NT2/D1 (cell line): Measurements from ENCODE around the gene PATZ1.
A peak's percentile ranks its signal among the peaks of the same experiment; 100 is the strongest.
"Not testable (repeated sequence)": the region's sequence is repeated elsewhere in the genome, so short reads cannot be mapped to it uniquely, and the experiment has no call there.

Source experiments
- DNase-seq: peaks from one replicate; pipeline ENCODE4 v3.0.0-alpha.2; 2011; ENCODE audit warnings: low read depth, low spot score
- H3K27me3 ChIP-seq: 2 replicates; pipeline ENCODE4 v1.6.0; 2011; ENCODE audit warnings: mild to moderate bottlenecking; ENCODE audit not compliant: insufficient read length, insufficient read depth
- H3K36me3 ChIP-seq: 2 replicates; pipeline ENCODE4 v1.6.1; 2011; ENCODE audit warnings: mild to moderate bottlenecking, low read length, mixed read lengths; ENCODE audit not compliant: insufficient read depth, insufficient read length
- H3K4me1 ChIP-seq: 2 replicates; pipeline ENCODE4 v1.5.1; 2011; ENCODE audit not compliant: insufficient read depth, insufficient read length
- H3K4me3 ChIP-seq: 2 replicates; pipeline ENCODE4 v1.5.1; 2011; ENCODE audit warnings: low read depth; ENCODE audit not compliant: insufficient read length
- H3K9ac ChIP-seq: 2 replicates; pipeline ENCODE4 v1.6.0; 2011; ENCODE audit warnings: low read depth; ENCODE audit not compliant: insufficient read length
- H3K9me3 ChIP-seq: 2 replicates; pipeline ENCODE4 v1.5.1; 2011; ENCODE audit warnings: mild to moderate bottlenecking, low read length; ENCODE audit not compliant: insufficient read depth
- SUZ12 ChIP-seq: IDR thresholded peaks from 2 replicates; pipeline ENCODE4 v1.6.1; 2011; ENCODE audit not compliant: insufficient read length, insufficient read depth; ENCODE audit errors: extremely low read depth
- YY1 ChIP-seq: IDR thresholded peaks from 2 replicates; pipeline ENCODE4 v1.6.1; 2011; ENCODE audit not compliant: insufficient read length, insufficient read depth
- ZNF274 ChIP-seq: IDR thresholded peaks from 2 replicates; pipeline ENCODE4 v1.6.1; 2011; ENCODE audit warnings: mild to moderate bottlenecking, low read depth, low read length

Gene PATZ1, protein sequence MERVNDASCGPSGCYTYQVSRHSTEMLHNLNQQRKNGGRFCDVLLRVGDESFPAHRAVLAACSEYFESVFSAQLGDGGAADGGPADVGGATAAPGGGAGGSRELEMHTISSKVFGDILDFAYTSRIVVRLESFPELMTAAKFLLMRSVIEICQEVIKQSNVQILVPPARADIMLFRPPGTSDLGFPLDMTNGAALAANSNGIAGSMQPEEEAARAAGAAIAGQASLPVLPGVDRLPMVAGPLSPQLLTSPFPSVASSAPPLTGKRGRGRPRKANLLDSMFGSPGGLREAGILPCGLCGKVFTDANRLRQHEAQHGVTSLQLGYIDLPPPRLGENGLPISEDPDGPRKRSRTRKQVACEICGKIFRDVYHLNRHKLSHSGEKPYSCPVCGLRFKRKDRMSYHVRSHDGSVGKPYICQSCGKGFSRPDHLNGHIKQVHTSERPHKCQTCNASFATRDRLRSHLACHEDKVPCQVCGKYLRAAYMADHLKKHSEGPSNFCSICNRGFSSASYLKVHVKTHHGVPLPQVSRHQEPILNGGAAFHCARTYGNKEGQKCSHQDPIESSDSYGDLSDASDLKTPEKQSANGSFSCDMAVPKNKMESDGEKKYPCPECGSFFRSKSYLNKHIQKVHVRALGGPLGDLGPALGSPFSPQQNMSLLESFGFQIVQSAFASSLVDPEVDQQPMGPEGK

DNA sequence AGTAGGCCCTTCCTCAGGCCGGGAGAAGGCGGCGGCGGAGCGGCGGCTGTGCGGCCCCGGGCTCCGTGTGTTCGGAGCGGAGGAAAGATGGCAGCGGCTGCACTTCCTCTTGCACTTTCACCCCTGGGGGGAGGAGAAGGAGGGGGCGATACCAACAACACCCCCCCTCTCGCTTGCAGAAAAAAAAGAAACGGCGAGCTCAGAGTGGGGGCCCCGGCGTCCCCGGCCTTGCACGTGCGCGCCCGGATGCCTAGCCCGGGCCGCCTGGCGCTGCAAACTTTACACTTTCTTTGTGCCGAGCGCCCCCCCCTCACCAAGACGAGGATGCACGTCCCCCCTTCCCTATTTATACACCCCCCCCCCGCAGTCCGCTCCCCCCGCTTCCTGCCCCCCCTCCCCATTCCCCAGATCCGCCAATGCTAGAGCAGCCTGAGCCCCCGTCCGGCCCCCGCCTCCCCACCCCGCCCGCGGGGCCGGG lies at the start of gene PATZ1:
PATZ1 (minus strand) TSS at position 92 of the 478 bp plus-strand sequence. CDS start 744 bp downstream, outside the sequence.
- DNase-seq, result no peak
- peaks cover 43% of the 10 kb centered on the region for H3K36me3 ChIP-seq
- no peaks in the 10 kb centered on the region for H3K9me3 ChIP-seq
- TF ChIP-seq YY1 (peak; percentile 30), SUZ12 (no peak)
- H3K27me3 ChIP-seq, result no peaks in the 10 kb centered on the region
- H3K4me1 ChIP-seq, result peaks cover 17% of the 10 kb centered on the region
- H3K9ac ChIP-seq, result peak within 1 kb of the TSS; percentile 99
- H3K4me3 ChIP-seq, result peak within 1 kb of the TSS; percentile 90

DNA sequence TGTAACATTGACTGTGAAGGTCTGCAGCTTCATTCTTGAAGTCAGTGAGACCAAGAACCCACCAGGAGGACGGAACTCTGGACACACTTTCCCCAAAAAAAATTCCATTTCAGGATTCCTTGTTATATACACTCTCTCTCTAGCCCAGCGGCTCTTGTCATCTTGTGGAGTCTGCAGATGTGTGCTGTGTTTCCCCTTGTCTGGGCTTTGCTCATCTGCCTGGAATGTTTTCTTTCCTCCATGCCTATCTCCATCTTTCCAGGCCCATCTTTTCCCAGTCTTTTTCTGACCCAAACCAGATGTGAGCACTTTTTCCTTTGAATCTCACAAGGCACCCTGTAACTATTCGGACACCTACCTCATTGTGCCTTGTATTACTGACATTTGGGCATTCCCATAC lies 48.2 kb upstream of the PATZ1 start:
- no peak for TF ChIP-seq SUZ12
- TF ChIP-seq YY1, result no peak
- no peak for TF ChIP-seq ZNF274
- no peaks in the 10 kb centered on the region for H3K9me3 ChIP-seq
- no peak overlapping the region for H3K4me3 ChIP-seq
- no peaks in the 10 kb centered on the region for H3K4me1 ChIP-seq
- H3K27me3 ChIP-seq, result no peaks in the 10 kb centered on the region
- no peaks in the 10 kb centered on the region for H3K36me3 ChIP-seq
- H3K9ac ChIP-seq, result no peak overlapping the region
- DNase-seq, result no peak

DNA sequence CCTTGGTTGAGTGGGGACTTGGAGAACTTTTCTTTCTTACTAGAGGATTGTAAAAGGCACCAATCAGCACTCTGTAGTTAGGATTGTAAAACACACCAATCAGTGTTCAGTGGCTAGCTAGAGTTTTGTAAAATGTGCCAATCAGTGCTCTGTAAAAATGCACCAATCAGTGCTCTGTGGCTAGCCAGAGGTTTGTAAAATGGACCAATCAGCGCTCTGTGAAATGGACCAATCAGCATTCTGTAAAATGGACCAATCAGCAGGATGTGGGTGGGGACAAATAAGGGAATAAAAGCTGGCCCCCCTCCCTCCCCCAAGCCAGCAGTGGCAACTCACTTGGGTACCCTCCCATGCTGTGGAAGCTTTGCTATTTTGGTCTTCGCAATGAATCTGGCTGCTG lies 47.7 kb upstream of the PATZ1 start:
- H3K9me3 ChIP-seq, result no peaks in the 10 kb centered on the region
- no peaks in the 10 kb centered on the region for H3K36me3 ChIP-seq
- H3K9ac ChIP-seq, result no peak overlapping the region
- no peak for TF ChIP-seq ZNF274
- TF ChIP-seq SUZ12, result no peak
- no peak for TF ChIP-seq YY1
- H3K4me1 ChIP-seq, result no peaks in the 10 kb centered on the region
- DNase-seq, result no peak
- H3K4me3 ChIP-seq, result no peak overlapping the region
- no peaks in the 10 kb centered on the region for H3K27me3 ChIP-seq

DNA sequence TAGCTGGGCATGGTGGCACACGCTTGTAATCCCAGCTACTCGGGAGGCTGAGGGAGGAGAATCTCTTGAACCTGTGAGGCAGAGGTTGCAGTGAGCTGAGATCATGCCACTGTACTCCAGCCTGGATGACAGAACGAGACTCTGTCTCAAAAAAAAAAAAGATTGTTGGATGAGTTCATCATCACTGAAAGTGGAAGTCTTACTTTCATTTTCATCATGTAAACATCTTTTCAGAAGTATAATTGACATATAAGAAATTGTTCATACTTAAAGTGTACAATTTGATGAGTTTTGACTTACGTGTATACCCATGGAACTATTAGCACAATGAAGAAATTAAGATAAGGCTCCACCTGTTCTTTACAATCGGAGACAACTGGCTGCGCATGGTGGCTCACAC lies 32.5 kb upstream of the PATZ1 start:
- H3K27me3 ChIP-seq, H3K9me3 ChIP-seq, H3K4me1 ChIP-seq, H3K9ac ChIP-seq, DNase-seq, H3K36me3 ChIP-seq, H3K4me3 ChIP-seq: not testable (repeated sequence)

DNA sequence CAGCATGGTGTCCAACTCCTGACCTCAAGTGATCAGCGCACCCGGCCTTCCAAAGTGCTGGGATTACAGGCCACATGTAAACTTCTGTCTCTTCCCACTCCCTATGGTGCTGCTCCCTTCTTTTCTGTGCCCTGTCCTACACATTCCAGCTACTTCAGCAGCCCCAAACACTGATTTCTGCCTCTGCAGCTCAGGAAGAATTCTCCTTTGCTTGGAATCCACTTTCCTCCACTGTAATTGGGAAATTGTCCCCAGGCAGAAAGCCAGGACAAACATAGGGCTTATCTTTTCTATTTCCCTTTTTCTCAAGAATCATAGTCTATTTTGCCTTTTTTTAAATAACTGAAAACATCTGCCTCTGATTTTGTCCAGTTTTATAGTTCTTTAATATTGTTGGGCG lies 32.0 kb upstream of the PATZ1 start:
- no peak overlapping the region for H3K9ac ChIP-seq
- DNase-seq, result no peak
- TF ChIP-seq SUZ12, result no peak
- no peak for TF ChIP-seq ZNF274
- no peak for TF ChIP-seq YY1
- no peaks in the 10 kb centered on the region for H3K9me3 ChIP-seq
- H3K4me3 ChIP-seq, result no peak overlapping the region
- H3K4me1 ChIP-seq, result peaks cover 2% of the 10 kb centered on the region
- H3K36me3 ChIP-seq, result no peaks in the 10 kb centered on the region
- no peaks in the 10 kb centered on the region for H3K27me3 ChIP-seq

DNA sequence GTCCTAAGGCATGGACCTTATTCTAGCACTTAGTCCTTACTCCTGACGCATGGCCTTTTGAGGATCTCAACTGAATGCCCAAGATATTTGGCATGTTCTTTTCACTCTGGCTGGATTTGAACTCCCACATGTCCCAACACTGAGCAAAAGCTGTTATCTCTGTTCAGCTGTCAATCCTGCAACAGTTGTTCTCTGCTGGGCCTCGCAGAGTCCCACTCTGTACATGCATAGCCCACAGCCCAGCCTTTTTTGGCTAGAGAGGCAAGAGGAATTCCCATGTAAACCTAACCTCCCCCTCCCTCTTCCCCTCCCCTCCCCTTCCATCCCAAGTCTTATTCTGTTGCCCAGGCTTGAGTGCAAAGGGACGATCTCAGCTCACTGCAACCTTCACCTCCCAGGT lies 31.5 kb upstream of the PATZ1 start:
- DNase-seq, result no peak
- Histone ChIP-seq H3K9me3 (no peaks in the 10 kb centered on the region), H3K36me3 (no peaks in the 10 kb centered on the region), H3K4me1 (peaks cover 2% of the 10 kb centered on the region), H3K4me3 (no peak overlapping the region), H3K9ac (no peak overlapping the region), H3K27me3 (no peaks in the 10 kb centered on the region)
- no peak for TF ChIP-seq YY1

DNA sequence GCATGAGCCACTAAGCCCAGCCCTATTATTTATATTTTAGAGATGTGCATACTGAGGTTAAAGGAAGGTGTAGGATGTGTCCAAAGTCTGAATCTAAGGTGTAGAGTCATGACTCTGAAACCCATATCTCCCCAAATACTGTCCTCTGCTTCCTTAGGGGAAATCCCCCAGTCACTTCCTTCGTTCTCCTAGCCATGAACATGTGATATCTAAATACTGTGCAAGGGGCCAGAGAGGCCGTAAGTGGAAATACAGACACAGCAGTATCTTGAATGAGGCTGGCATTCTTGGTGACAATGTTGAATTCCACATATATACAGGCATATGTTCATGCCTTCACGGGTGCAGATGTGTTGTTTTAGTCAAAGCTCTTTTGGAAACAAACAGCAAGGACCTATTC lies 21.3 kb upstream of the PATZ1 start:
- Histone ChIP-seq H3K9ac (no peak overlapping the region), H3K27me3 (no peaks in the 10 kb centered on the region), H3K4me3 (no peak overlapping the region), H3K9me3 (no peaks in the 10 kb centered on the region), H3K36me3 (no peaks in the 10 kb centered on the region), H3K4me1 (no peaks in the 10 kb centered on the region)
- no peak for DNase-seq
- TF ChIP-seq YY1 (no peak), ZNF274 (no peak), SUZ12 (no peak)
